Esophagus (tissue), 2 donors: ENCODE data around the gene ABHD16A. TPM values are rescaled to one million over a fixed set of nuclear protein-coding genes. Genes with fewer than 3 reads are reported as not detected.

ENCODE experiments used
- H3K27ac ChIP-seq, 2 donors: one replicate each; pipeline ENCODE4 v1.5.1; 2013; ENCODE audit warnings: low read depth in 2 of 2, mild to moderate bottlenecking in 2 of 2, inconsistent platforms in 1 of 2, low read length in 1 of 2, moderate library complexity in 1 of 2
- H3K27me3 ChIP-seq, 2 donors: one replicate each; pipeline ENCODE4 v1.6.1; 2013; ENCODE audit warnings: low read length in 2 of 2, control low read depth in 1 of 2, mild to moderate bottlenecking in 1 of 2; ENCODE audit not compliant: insufficient read depth in 2 of 2, control insufficient read depth in 1 of 2
- H3K36me3 ChIP-seq, 2 donors: one replicate each; pipeline ENCODE4 v1.6.1; 2013; ENCODE audit warnings: low read length in 1 of 2; ENCODE audit not compliant: control insufficient read depth in 2 of 2, insufficient read depth in 2 of 2
- H3K4me1 ChIP-seq, 2 donors: one replicate each; pipeline ENCODE4 v1.6.1; 2013; ENCODE audit warnings: low read length in 1 of 2; ENCODE audit not compliant: control insufficient read depth in 2 of 2, insufficient read depth in 2 of 2
- H3K4me3 ChIP-seq, 2 donors: one replicate each; pipeline ENCODE4 v1.5.1; 2013; ENCODE audit warnings: low read length in 2 of 2, mild to moderate bottlenecking in 2 of 2, low read depth in 1 of 2, moderate library complexity in 1 of 2
- H3K9me3 ChIP-seq, 2 donors: one replicate each; pipeline ENCODE4 v1.6.1; 2013; ENCODE audit warnings: mild to moderate bottlenecking in 2 of 2, low read depth in 1 of 2, low read length in 1 of 2, moderate library complexity in 1 of 2; ENCODE audit not compliant: control insufficient read depth in 2 of 2, insufficient read depth in 1 of 2
- WGBS, 2 donors: extraction: QIAGEN DNeasy Blood & Tissue Kit; methylation state at CpG; one replicate each; pipeline ENCODE4 v1.1.7; 2013; 5-methylcytosine and 5-hydroxymethylcytosine counted together
- polyA plus RNA-seq, 2 donors: library from polyadenylated mRNA; stranded (reverse); fragments of 200-250 nt; gene quantifications; one replicate each; pipeline ENCODE4 v1.2.3, GENCODE V29; 2013
- donor health status: healthy with polysubstance abuse.
- donor health status: Bipolar disorder and iron deficiency.

The ABHD16A gene
- polyA plus RNA-seq, 2 donors: 30.0 to 40.1 TPM

DNA sequence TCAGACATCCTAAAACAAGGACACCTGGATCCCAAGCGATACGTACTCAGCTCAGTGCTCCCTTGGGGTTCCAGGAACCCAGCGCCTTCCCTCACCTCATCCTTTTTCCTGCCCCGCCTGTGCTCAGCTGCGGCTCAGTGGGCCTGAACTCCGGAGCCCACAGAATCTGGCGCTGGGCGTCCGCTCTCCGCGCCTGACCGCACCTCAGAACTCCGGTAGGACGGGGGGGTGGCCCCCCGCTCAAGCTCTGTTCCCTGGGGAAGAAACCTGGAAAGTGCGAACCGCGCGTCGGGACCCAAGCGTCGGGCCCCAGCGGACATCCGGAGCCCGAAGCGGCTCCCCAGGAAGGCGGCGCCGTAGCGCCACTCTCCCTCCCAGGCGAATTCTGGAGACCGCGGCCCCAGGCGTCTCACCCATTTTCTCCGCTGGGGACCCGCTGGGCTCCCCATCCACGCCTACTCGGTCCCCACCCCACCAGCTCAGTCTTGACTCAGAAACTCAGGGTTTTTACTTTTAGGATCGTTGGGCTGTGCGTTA is 21.9 kb downstream of the ABHD16A start:
- H3K36me3 ChIP-seq: peaks cover 3 to 5% of the 10 kb centered on the region in 2 donors
- H3K27me3 ChIP-seq: no peaks in the 10 kb centered on the region
- peak overlapping the region; percentile 51 to 54 for H3K4me3 ChIP-seq
- peak overlapping the region; percentile 63 to 80 for H3K27ac ChIP-seq
- H3K9me3 ChIP-seq: no peaks in the 10 kb centered on the region
- peaks cover 0 to 5% of the 10 kb centered on the region in 2 donors for H3K4me1 ChIP-seq
- WGBS, 2 donors: 0 to 1% methylated on average over 40 of the region's 40 CpGs

DNA sequence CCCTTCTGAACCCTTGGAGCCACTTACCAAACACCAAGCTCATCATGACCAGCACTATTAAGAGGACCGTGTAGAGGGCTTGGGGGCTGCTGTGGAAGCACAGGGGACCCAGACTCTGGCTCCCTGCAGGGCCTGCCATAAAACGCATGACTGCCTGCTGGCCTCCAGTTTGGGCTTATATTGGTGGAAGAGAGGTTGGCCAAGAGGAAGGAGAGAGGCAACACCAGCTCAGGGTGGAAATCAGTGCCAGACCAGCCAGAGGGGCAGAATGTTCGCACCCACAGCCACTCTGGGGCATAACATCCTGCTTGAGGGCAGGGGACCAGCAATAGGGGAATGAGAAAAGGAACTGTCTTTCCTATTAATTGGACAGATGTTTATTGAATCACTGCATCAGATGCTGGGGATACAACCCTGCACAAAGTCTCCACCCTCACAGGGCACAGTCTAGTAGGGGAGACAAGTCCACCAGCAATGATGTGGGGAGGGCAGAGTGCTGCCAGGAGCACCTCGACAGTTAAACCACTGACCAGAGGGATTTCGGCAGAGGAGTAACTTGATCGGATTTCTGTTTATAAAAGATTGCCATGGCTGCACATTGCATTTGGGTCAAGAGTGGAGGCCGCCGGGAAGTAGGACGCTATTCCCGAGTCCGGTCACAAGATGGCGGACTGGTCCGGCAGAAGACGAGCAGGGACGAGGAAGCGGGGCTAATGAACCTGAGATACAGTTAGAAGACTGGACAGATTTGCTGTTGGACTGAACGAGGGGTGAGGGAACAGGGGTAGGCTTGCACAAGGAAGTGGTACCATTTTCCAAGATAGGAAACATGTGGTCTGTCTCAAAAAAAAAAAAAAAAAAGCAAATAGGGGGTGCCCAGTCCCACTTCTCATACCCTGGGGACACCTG is 22.6 kb downstream of the ABHD16A start, which contains the start of gene LY6G5C:
Gene LY6G5C, minus strand, starts transcription at position 842 of the 909 bp plus-strand sequence. Its CDS starts 694 bp downstream, at position 148.
- peaks cover 0 to 5% of the 10 kb centered on the region in 2 donors for H3K4me1 ChIP-seq
- WGBS, 2 donors: 11% methylated on average over 17 of the region's 17 CpGs
- H3K36me3 ChIP-seq: peaks cover 2 to 3% of the 10 kb centered on the region in 2 donors
- peak within 1 kb of the TSS; percentile 63 to 80 for H3K27ac ChIP-seq
- H3K4me3 ChIP-seq: peak within 1 kb of the TSS; percentile 51 to 54
- H3K27me3 ChIP-seq: no peaks in the 10 kb centered on the region
- H3K9me3 ChIP-seq: no peaks in the 10 kb centered on the region

DNA sequence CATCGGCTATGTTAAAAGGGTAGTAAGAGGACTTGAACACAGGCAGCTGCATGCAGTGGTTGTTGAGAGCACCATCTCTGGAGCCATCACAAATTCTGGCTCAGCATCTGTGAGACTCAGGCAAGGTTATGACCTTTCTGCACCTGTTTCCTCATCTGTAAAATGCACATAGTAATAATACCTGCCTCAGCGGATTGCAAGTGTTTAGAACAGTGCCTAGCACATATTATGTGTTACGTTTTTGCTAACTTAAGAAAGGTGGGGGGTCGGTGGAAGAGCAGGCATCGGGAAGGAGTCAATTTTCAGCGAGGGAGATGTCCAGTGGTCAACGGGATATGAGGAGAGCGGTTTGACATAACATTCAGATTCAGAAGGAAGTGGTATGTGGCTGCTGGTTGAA is 25.2 kb downstream of the ABHD16A start:
- Histone ChIP-seq H3K36me3 (no peaks in the 10 kb centered on the region), H3K9me3 (no peaks in the 10 kb centered on the region), H3K27me3 (no peaks in the 10 kb centered on the region), H3K4me1 (peaks cover 0 to 3% of the 10 kb centered on the region in 2 donors), H3K27ac (no peak overlapping the region), H3K4me3 (no peak overlapping the region)
- WGBS, 2 donors: 70 to 79% methylated on average over 8 of the region's 8 CpGs

GRCh38 chr6:31676904-31677303 is 26.2 kb downstream of the ABHD16A start:
- H3K9me3 ChIP-seq: no peaks in the 10 kb centered on the region
- no peak overlapping the region for H3K27ac ChIP-seq
- H3K4me3 ChIP-seq: no peak overlapping the region
- peaks cover 0 to 5% of the 10 kb centered on the region in 2 donors for H3K36me3 ChIP-seq
- WGBS, 2 donors: 52 to 66% methylated on average over 6 of the region's 6 CpGs
- H3K27me3 ChIP-seq: no peaks in the 10 kb centered on the region
- peaks cover 0 to 3% of the 10 kb centered on the region in 2 donors for H3K4me1 ChIP-seq

DNA sequence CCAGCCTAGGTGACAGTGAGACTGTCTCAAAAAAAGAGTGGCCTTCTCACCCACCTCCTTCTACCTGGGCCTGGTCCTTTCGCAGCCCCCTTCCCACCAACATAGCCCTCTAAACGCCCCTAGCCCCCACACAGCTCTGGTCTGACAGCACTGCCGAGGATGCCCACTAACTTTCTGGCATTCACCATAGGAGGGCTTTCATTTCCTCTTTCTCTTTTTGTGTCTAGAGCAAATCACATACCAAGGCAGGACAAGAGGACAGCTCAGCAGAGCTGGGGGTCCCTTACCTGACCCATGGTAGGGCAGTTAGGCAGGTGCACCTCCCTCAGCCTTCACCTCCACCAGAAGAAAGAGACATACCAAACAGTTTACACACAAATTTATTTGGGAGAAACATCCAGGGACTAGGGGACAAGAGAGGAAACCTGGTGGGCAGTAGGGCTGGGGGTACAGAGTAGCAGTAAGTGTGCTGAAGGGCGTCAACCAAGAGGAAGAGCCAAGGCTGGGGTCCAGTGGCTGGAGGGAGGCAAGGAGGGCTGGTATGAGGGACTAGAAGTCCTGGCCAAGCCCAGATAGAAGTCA is 26.7 kb downstream of the ABHD16A start:
- Histone ChIP-seq H3K4me3 (no peak overlapping the region), H3K9me3 (no peaks in the 10 kb centered on the region), H3K36me3 (peaks cover 0 to 9% of the 10 kb centered on the region in 2 donors), H3K27ac (no peak overlapping the region), H3K27me3 (no peaks in the 10 kb centered on the region), H3K4me1 (peaks cover 0 to 3% of the 10 kb centered on the region in 2 donors)
- 79 to 83% methylated on average over 4 of the region's 4 CpGs for WGBS, 2 donors

DNA sequence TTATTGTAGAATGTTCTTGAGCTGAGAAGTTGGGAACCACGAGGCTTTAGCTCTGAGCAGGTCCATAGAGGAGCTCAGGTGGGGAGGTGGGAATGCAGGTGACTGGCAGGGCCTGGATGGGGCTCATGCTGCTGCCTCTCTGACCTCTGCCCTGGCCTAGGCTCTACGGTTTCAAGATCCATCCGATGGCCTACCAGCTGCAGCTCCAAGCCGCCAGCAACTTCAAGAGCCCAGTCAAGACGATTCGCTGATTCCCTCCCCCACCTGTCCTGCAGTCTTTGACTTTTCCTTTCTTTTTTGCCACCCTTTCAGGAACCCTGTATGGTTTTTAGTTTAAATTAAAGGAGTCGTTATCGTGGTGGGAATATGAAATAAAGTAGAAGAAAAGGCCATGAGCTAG is 33.4 kb downstream of the ABHD16A start, which contains the start of gene LY6G5B:
Gene LY6G5B, plus strand, starts transcription at position 301 of the 400 bp plus-strand sequence. CDS start 975 bp downstream, outside the sequence.
- WGBS, 2 donors: 84 to 87% methylated on average over 8 of the region's 8 CpGs
- H3K27ac ChIP-seq: no peak within 1 kb of the TSS
- H3K9me3 ChIP-seq: no peaks in the 10 kb centered on the region
- no peak within 1 kb of the TSS for H3K4me3 ChIP-seq
- peaks cover 2 to 7% of the 10 kb centered on the region in 2 donors for H3K4me1 ChIP-seq
- no peaks in the 10 kb centered on the region for H3K27me3 ChIP-seq
- H3K36me3 ChIP-seq: peaks cover 28 to 45% of the 10 kb centered on the region in 2 donors

DNA sequence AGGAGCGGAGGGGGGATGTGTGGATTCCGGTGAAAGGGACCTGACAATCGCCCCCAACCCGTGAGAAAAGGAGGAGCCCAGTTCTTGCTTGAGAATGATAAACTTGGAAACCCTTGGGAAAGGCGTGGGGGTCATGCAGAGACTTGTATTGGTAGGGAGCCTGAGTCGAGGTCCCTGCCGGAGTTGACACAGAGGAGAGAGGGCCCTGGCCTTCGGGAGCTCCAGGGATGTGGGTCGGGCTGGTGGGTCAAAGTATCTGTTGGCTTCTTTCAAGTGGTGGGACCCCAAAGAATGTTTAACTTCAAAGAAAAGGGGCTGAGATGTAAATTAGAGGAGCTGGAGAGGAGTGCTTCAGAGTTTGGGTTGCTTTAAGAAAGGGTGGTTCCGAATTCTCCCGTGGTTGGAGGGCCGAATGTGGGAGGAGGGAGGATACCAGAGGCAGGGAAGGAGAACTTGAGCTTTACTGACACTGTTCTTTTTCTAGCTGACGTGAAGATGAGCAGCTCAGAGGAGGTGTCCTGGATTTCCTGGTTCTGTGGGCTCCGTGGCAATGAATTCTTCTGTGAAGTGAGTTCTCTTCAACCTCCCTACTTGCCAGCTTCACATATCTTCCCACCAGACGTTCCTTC is 36.7 kb downstream of the ABHD16A start:
- Histone ChIP-seq H3K36me3 (peaks cover 28 to 40% of the 10 kb centered on the region in 2 donors), H3K27ac (peak overlapping the region; percentile 99 to 100), H3K9me3 (no peaks in the 10 kb centered on the region), H3K27me3 (no peaks in the 10 kb centered on the region), H3K4me3 (peak overlapping the region; percentile 95 to 98), H3K4me1 (peaks cover 5 to 15% of the 10 kb centered on the region in 2 donors)
- WGBS, 2 donors: 3% methylated on average over 15 of the region's 15 CpGs

- Histone ChIP-seq H3K4me3 (peak within 1 kb of the TSS; percentile 95 to 98), H3K27me3 (no peaks in the 10 kb centered on the region), H3K9me3 (no peaks in the 10 kb centered on the region), H3K27ac (peak within 1 kb of the TSS; percentile 99 to 100), H3K36me3 (peaks cover 23 to 33% of the 10 kb centered on the region in 2 donors), H3K4me1 (peaks cover 5 to 15% of the 10 kb centered on the region in 2 donors)
- WGBS, 2 donors: 0% methylated on average over 63 of the region's 63 CpGs
Observed at GRCh38 chr6:31665501-31666336, 37.4 kb downstream of the ABHD16A start, which contains the start of gene CSNK2B. CSNK2B (plus strand) TSS chr6:31666080; CDS start chr6:31666832, 752 bp downstream.
